Thoracic aorta (tissue), 2 donors: ENCODE results near the gene PCSK2. TPM values are rescaled to one million over a fixed set of nuclear protein-coding genes. Genes with fewer than 3 reads are reported as not detected.

Experiments used
- ATAC-seq: fragments of 150-250 bp; one replicate; pipeline ENCODE4 v1.8.0; 2017; ENCODE audit warnings: low read depth; ENCODE audit not compliant: insufficient number of reproducible peaks, low FRiP score
- DNase-seq: peaks from one replicate; pipeline ENCODE4 v3.0.0-alpha.2; 2020; ENCODE audit warnings: low spot score
- H3K27ac ChIP-seq, 2 donors: fragments of 200-600 bp; sonication (generic); 1 replicate in 1 of 2; 2 replicates in 1 of 2; pipeline ENCODE4 v1.5.1; 2016; ENCODE audit warnings: mild to moderate bottlenecking in 2 of 2, moderate library complexity in 2 of 2
- H3K27me3 ChIP-seq: fragments of 200-600 bp; sonication (generic); replicated peaks from 2 replicates; pipeline ENCODE4 v1.6.0; 2016; ENCODE audit warnings: mild to moderate bottlenecking; ENCODE audit not compliant: insufficient read depth
- H3K36me3 ChIP-seq: fragments of 200-600 bp; sonication (generic); one replicate; pipeline ENCODE4 v1.5.1; 2016
- H3K4me1 ChIP-seq, 2 donors: fragments of 200-600 bp; sonication (generic); 1 replicate in 1 of 2; 2 replicates in 1 of 2; pipeline versions ENCODE4 v1.5.1 to v1.6.0; 2016; ENCODE audit warnings: low read depth in 2 of 2, mild to moderate bottlenecking in 1 of 2; ENCODE audit not compliant: control insufficient read depth in 1 of 2
- H3K4me3 ChIP-seq: fragments of 200-600 bp; sonication (generic); 2 replicates; pipeline ENCODE4 v1.5.1; 2016; ENCODE audit warnings: mild to moderate bottlenecking
- H3K9me3 ChIP-seq: fragments of 200-600 bp; sonication (generic); 2 replicates; pipeline ENCODE4 v1.5.1; 2016
- CTCF ChIP-seq: fragments of 200-600 bp; sonication (generic); IDR thresholded peaks from one replicate; pipeline ENCODE4 v1.5.1; 2019; ENCODE audit warnings: antibody characterized with exemption
- total RNA-seq, 2 donors: library from RNA; depleted of rRNA; stranded (reverse); fragments of >200 nt; gene quantifications; one replicate each; pipeline versions ENCODE4 v1.1.0 to v1.2.3, GENCODE V29; 2016

The PCSK2 gene
- total RNA-seq, 2 donors from 2014 or later: 1.2 to 16.2 TPM

- Histone ChIP-seq H3K27ac (no peak overlapping the region), H3K9me3 (no peaks in the 10 kb centered on the region), H3K4me3 (no peak overlapping the region), H3K27me3 (no peaks in the 10 kb centered on the region), H3K36me3 (no peaks in the 10 kb centered on the region), H3K4me1 (peaks cover 0 to 5% of the 10 kb centered on the region in 2 donors)
- DNase-seq (no peak), ATAC-seq (no peak)
- TF ChIP-seq CTCF: no peak
These were observed 271.8 kb downstream of the PCSK2 start for GRCh38 chr20:17498641-17499040.

GRCh38 chr20:17499041-17499440 lies 272.2 kb downstream of the PCSK2 start:
- TF ChIP-seq CTCF: no peak
- Histone ChIP-seq H3K4me3 (no peak overlapping the region), H3K27ac (no peak overlapping the region), H3K36me3 (no peaks in the 10 kb centered on the region), H3K4me1 (peaks cover 0 to 5% of the 10 kb centered on the region in 2 donors), H3K9me3 (no peaks in the 10 kb centered on the region), H3K27me3 (no peaks in the 10 kb centered on the region)
- ATAC-seq (no peak), DNase-seq (no peak)

GRCh38 chr20:17500271-17500670 lies 273.4 kb downstream of the PCSK2 start:
- Histone ChIP-seq H3K36me3 (no peaks in the 10 kb centered on the region), H3K27ac (no peak overlapping the region), H3K4me3 (no peak overlapping the region), H3K27me3 (no peaks in the 10 kb centered on the region), H3K9me3 (no peaks in the 10 kb centered on the region), H3K4me1 (peaks cover 5 to 9% of the 10 kb centered on the region in 2 donors)
- ATAC-seq (no peak), DNase-seq (no peak)
- no peak for TF ChIP-seq CTCF

GRCh38 chr20:17500826-17501225 lies 274.0 kb downstream of the PCSK2 start:
- Histone ChIP-seq H3K4me1 (peaks cover 9 to 11% of the 10 kb centered on the region in 2 donors), H3K27ac (no peak overlapping the region), H3K27me3 (no peaks in the 10 kb centered on the region), H3K9me3 (no peaks in the 10 kb centered on the region), H3K4me3 (no peak overlapping the region), H3K36me3 (no peaks in the 10 kb centered on the region)
- no peak for DNase-seq
- no peak for TF ChIP-seq CTCF
- no peak for ATAC-seq

GRCh38 chr20:17501701-17502100 lies 274.9 kb downstream of the PCSK2 start:
- Histone ChIP-seq H3K9me3 (no peaks in the 10 kb centered on the region), H3K36me3 (no peaks in the 10 kb centered on the region), H3K4me1 (peaks cover 9 to 12% of the 10 kb centered on the region in 2 donors), H3K4me3 (no peak overlapping the region), H3K27me3 (no peaks in the 10 kb centered on the region), H3K27ac (no peak overlapping the region)
- ATAC-seq (no peak), DNase-seq (no peak)
- TF ChIP-seq CTCF: no peak
